Activated T-helper 1 cell treated with anti-CD3 and anti-CD28 coated beads, Interleukin-12 subunit alpha, Interleukin-12 subunit beta, Interleukin-2, Interleukin-4 antibody, amounts not matched to agents 30 ng/mL and 10 ng/mL and 1 ng/mL, durations not matched to agents 14 hours and 24 hours and 36 hours (primary cell): Measurements from ENCODE around the gene TAS2R7. TPM values are rescaled to one million over a fixed set of nuclear protein-coding genes. Genes with fewer than 3 reads are reported as not detected.
"Not testable (repeated sequence)": the region's sequence is repeated elsewhere in the genome, so short reads cannot be mapped to it uniquely, and the experiment has no call there.

Source experiments
- DNase-seq: peaks from one replicate; pipeline ENCODE4 v3.0.0; 2021; ENCODE audit warnings: low spot score
- H3K27ac Mint-ChIP-seq: one replicate; pipeline ENCODE4 v1.8.0; 2021; ENCODE audit warnings: mild to moderate bottlenecking, mixed read lengths
- H3K27me3 Mint-ChIP-seq: one replicate; pipeline ENCODE4 v1.8.0; 2022; ENCODE audit warnings: mild to moderate bottlenecking, moderate library complexity, mixed read lengths; ENCODE audit not compliant: insufficient read depth
- H3K36me3 Mint-ChIP-seq: one replicate; pipeline ENCODE4 v1.8.0; 2021; ENCODE audit warnings: low read depth, mixed read lengths
- H3K4me1 Mint-ChIP-seq: one replicate; pipeline ENCODE4 v1.8.0; 2021; ENCODE audit warnings: low read depth, mixed read lengths
- H3K4me3 Mint-ChIP-seq: one replicate; pipeline ENCODE4 v1.8.0; 2021; ENCODE audit warnings: mild to moderate bottlenecking, moderate library complexity, mixed read lengths
- H3K9me3 Mint-ChIP-seq: one replicate; pipeline ENCODE4 v1.8.0; 2021; ENCODE audit warnings: mixed read lengths
- intact Hi-C: fragments of 100-400 bp; cut with micrococcal nuclease; formaldehyde crosslinking; loops from one replicate; pipeline ENCODE4 v1.15.1; 2024
- total RNA-seq: library from RNA; stranded (reverse); gene quantifications from 2 replicates; pipeline ENCODE4 v1.2.3, GENCODE V29; 2022

Gene TAS2R7
- total RNA-seq, 1 donor from 2014 or later, result not detected

- Mint-ChIP-seq H3K4me3 (no peak overlapping the region), H3K9me3 (no peaks in the 10 kb centered on the region), H3K27ac (no peak overlapping the region), H3K36me3 (no peaks in the 10 kb centered on the region), H3K27me3 (peaks cover 13% of the 10 kb centered on the region), H3K4me1 (no peaks in the 10 kb centered on the region)
- DNase-seq, result no peak
- intact Hi-C loops, result no loop called here
These were observed 8.2 kb downstream of the TAS2R7 start for GRCh38 chr12:10794222-10794621.

GRCh38 chr12:10791769-10792168, 10.7 kb downstream of the TAS2R7 start:
- H3K36me3 Mint-ChIP-seq, intact Hi-C loops, DNase-seq, H3K27ac Mint-ChIP-seq, H3K4me3 Mint-ChIP-seq, H3K9me3 Mint-ChIP-seq, H3K4me1 Mint-ChIP-seq: not testable (repeated sequence)
- H3K27me3 Mint-ChIP-seq, result peaks cover 12% of the 10 kb centered on the region

- intact Hi-C loops, result no loop called here
- Mint-ChIP-seq H3K4me1 (no peaks in the 10 kb centered on the region), H3K9me3 (no peaks in the 10 kb centered on the region), H3K27ac (no peak overlapping the region), H3K36me3 (no peaks in the 10 kb centered on the region), H3K4me3 (no peak overlapping the region), H3K27me3 (peaks cover 5% of the 10 kb centered on the region)
- no peak for DNase-seq
These were observed 19.2 kb downstream of the TAS2R7 start for GRCh38 chr12:10783252-10783651.

GRCh38 chr12:10779103-10779502, 23.3 kb downstream of the TAS2R7 start:
- Mint-ChIP-seq H3K4me1 (no peaks in the 10 kb centered on the region), H3K27me3 (peaks cover 27% of the 10 kb centered on the region), H3K9me3 (no peaks in the 10 kb centered on the region), H3K4me3 (no peak overlapping the region), H3K36me3 (no peaks in the 10 kb centered on the region), H3K27ac (no peak overlapping the region)
- no peak for DNase-seq
- intact Hi-C loops, result no loop called here

DNA sequence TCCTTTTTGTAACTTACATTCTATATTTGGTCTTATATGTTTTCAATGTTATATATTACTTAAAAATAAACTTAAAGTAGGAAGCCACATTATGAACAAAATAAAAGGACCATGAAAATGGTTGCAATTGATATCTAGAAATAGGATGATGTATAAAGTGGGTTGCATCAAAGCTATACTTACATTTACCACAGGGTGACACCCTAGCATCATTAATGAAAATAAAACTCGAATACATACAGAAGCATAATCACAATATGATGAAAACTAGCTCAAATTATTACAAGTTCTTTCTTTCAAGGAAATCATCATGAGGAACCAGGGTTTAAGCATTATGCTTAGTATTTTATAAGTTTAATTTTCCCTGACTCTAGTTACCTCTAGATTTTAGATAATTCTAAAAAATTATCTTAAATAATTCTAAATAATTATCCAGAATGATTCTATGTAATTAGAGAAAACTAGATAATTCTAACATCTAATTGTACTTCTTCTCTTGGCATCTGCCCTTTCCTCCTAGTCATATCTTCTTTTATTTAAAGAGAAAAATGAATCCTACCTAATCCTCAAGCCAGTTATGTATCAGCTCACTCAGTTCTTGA, 31.2 kb downstream of the TAS2R7 start:
- no peak for DNase-seq
- peaks cover 59% of the 10 kb centered on the region for H3K27me3 Mint-ChIP-seq
- H3K27ac Mint-ChIP-seq, result no peak overlapping the region
- H3K9me3 Mint-ChIP-seq, result no peaks in the 10 kb centered on the region
- no peaks in the 10 kb centered on the region for H3K4me1 Mint-ChIP-seq
- H3K36me3 Mint-ChIP-seq, result no peaks in the 10 kb centered on the region
- no peak overlapping the region for H3K4me3 Mint-ChIP-seq
- intact Hi-C loops, result loop anchor here (1.0 kb wide), 2 partner anchors 428 to 715 kb away; no protein-coding TSS in a partner anchor

- no peak overlapping the region for H3K4me3 Mint-ChIP-seq
- no peak for DNase-seq
- intact Hi-C loops, result loop anchor here (10.0 kb wide), 1 partner anchor 415 kb away; the partner anchor contains the start of gene SMIM10L1
- peaks cover 12% of the 10 kb centered on the region for H3K9me3 Mint-ChIP-seq
- H3K36me3 Mint-ChIP-seq, result no peaks in the 10 kb centered on the region
- peaks cover 49% of the 10 kb centered on the region for H3K27me3 Mint-ChIP-seq
- no peaks in the 10 kb centered on the region for H3K4me1 Mint-ChIP-seq
- no peak overlapping the region for H3K27ac Mint-ChIP-seq
These were observed 42.8 kb downstream of the TAS2R7 start for GRCh38 chr12:10759657-10760056.

- Mint-ChIP-seq H3K27me3 (peaks cover 38% of the 10 kb centered on the region), H3K4me3 (no peak overlapping the region), H3K9me3 (peaks cover 12% of the 10 kb centered on the region), H3K36me3 (no peaks in the 10 kb centered on the region), H3K27ac (no peak overlapping the region), H3K4me1 (peaks cover 5% of the 10 kb centered on the region)
- DNase-seq, result no peak
- intact Hi-C loops, result loop anchor here (10.0 kb wide), 1 partner anchor 419 kb away; the partner anchor contains the start of gene SMIM10L1
These were observed 46.2 kb downstream of the TAS2R7 start for GRCh38 chr12:10756194-10756593.

- H3K27me3 Mint-ChIP-seq, result peaks cover 11% of the 10 kb centered on the region
- peaks cover 20% of the 10 kb centered on the region for H3K4me1 Mint-ChIP-seq
- no peak for DNase-seq
- H3K4me3 Mint-ChIP-seq, result no peak overlapping the region
- intact Hi-C loops, result loop anchor here (5.0 to 10.0 kb wide), 2 partner anchors 422 to 601 kb away; partner anchors contain the start of gene SMIM10L1
- no peak overlapping the region for H3K27ac Mint-ChIP-seq
- H3K36me3 Mint-ChIP-seq, result no peaks in the 10 kb centered on the region
- peaks cover 12% of the 10 kb centered on the region for H3K9me3 Mint-ChIP-seq
These were observed 49.4 kb downstream of the TAS2R7 start for GRCh38 chr12:10753059-10753458.

Other genes starting within 250 kb of the TAS2R7 start
- 79.4 and 85.1 TPM in 2 replicates for gene MAGOHB, start 189.0 kb downstream of the TAS2R7 start, total RNA-seq
- gene STYK1, start 128.6 kb downstream of the TAS2R7 start, total RNA-seq, result 0.34 TPM in 1 of 2 replicates, not detected in the other
- 198 and 207 TPM in 2 replicates for gene YBX3, start 79.3 kb downstream of the TAS2R7 start, total RNA-seq
- not detected in 2 replicates for gene TAS2R8, start 4.7 kb upstream of the TAS2R7 start, total RNA-seq
- gene TAS2R9, start 7.5 kb upstream of the TAS2R7 start, total RNA-seq, result not detected in 2 replicates
- not detected in 2 replicates for gene TAS2R10, start 23.7 kb upstream of the TAS2R7 start, total RNA-seq
- gene PRR4, start 46.8 kb upstream of the TAS2R7 start, total RNA-seq, result 1.9 and 3.6 TPM in 2 replicates
- gene PRH1, start 81.6 kb upstream of the TAS2R7 start, total RNA-seq, result 18.4 and 19.6 TPM in 2 replicates
- 0.96 TPM in 2 replicates for gene TAS2R13, start 106.9 kb upstream of the TAS2R7 start, total RNA-seq
- not detected in 2 replicates for gene PRH2, start 126.6 kb upstream of the TAS2R7 start, total RNA-seq
- gene TAS2R14, start 136.6 kb upstream of the TAS2R7 start, total RNA-seq, result 2.8 and 2.9 TPM in 2 replicates
- 0.91 and 1.7 TPM in 2 replicates for gene TAS2R50, start 184.3 kb upstream of the TAS2R7 start, total RNA-seq
- gene TAS2R20, start 195.7 kb upstream of the TAS2R7 start, total RNA-seq, result 2.1 TPM in 2 replicates
- 3.6 and 4.3 TPM in 2 replicates for gene TAS2R19, start 220.0 kb upstream of the TAS2R7 start, total RNA-seq
- 4.1 and 4.5 TPM in 2 replicates for gene TAS2R31, start 228.8 kb upstream of the TAS2R7 start, total RNA-seq